Measurements from ENCODE around the gene TREX2. TPM values are rescaled to one million over a fixed set of nuclear protein-coding genes. Genes with fewer than 3 reads are reported as not detected.
"Not testable (repeated sequence)": the region's sequence is repeated elsewhere in the genome, so short reads cannot be mapped to it uniquely, and the experiment has no call there.

The TREX2 gene
- total RNA-seq, 1 donor from 2014 or later: 2.1 TPM

GRCh38 chrX:153408871-153409351 lies 36.9 kb downstream of the TREX2 start:
- no peak for DNase-seq (ENCODE audit: low spot score)

GRCh38 chrX:153408221-153408721 lies 37.6 kb downstream of the TREX2 start:
- no peak for DNase-seq (ENCODE audit: low spot score)

DNA sequence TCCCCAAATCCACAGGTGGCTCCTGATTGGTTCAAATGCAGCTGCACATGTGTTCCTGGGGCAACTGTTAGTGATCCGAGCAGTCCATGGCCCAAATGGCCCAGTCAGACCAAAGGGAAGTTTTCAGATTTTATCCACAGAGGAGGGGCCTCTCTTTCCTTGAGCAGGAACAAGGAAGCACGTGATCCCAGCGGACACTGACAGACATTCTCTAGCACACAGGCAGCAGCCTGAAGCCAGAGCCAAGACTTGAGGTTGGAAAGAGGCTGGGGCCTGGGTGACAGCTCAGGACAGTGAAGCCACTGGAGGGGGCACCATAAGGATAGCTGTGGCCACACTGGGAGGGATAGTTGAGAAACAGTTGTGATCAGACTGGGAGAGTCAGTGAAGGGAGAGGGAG lies 38.1 kb downstream of the TREX2 start:
- no peak for DNase-seq (ENCODE audit: low spot score)

DNA sequence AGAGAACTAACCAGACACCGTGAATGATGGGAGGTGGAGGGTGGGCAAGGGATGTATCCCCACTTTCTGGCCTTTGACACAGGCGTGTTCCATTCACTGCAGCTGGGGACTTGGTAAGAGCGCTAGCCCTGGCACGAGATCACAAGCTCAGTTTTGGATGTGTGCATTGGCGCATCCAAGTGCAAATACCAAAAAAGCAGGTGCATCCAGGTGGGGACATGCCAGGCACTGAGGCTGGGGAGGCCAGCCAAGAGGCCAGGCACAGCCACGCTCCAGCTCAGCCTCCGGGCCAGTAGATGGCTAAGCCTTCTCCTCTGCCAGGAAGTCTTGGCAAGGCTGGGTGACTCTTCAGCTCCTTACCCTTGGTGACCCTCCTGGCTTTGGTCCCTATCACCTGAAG lies 39.0 kb downstream of the TREX2 start:
- DNase-seq (ENCODE audit: low spot score): no peak

GRCh38 chrX:153406011-153406410 lies 39.8 kb downstream of the TREX2 start:
- no peak for DNase-seq (ENCODE audit: low spot score)

DNA sequence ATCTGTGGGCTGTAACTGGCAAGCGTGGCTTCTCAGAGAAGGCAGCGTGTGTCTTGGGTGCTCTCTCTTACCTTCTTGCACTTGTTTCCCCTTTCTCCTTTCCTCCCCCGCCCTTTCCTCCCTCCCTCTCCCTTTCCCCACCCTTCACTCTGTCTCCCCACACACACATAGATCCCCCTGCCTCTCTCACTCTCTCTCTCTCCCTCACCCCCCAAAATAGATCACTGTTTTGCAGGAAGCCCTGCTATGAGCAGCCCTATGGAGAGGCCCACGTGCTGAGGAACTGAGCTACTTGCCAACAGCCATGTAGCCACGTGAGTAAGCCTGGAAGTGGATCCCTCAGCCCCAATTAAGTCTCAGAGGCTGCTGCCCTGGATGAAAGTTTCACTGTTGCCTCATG lies 40.4 kb downstream of the TREX2 start:
- DNase-seq (ENCODE audit: low spot score): no peak

DNA sequence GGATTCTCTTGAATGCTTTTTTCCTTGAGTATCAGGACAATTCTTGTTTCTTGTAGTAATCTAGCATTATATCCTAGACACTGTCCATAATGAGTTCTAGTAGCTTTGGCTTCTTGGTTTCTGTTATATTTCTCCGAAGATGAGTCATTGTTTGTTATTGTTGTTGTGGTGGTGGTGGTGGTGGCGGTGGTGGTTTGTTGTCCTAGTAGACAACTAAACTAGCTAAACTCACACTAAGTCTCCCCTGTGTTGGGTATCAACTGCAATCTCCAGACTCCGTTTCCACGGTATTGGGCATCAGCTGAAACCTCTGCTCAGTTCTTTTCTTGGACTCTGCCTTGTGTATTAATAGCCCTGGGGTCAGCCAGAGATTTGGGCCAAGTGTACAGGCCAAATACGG lies 41.5 kb downstream of the TREX2 start:
- not testable (repeated sequence) for DNase-seq (ENCODE audit: low spot score)

DNA sequence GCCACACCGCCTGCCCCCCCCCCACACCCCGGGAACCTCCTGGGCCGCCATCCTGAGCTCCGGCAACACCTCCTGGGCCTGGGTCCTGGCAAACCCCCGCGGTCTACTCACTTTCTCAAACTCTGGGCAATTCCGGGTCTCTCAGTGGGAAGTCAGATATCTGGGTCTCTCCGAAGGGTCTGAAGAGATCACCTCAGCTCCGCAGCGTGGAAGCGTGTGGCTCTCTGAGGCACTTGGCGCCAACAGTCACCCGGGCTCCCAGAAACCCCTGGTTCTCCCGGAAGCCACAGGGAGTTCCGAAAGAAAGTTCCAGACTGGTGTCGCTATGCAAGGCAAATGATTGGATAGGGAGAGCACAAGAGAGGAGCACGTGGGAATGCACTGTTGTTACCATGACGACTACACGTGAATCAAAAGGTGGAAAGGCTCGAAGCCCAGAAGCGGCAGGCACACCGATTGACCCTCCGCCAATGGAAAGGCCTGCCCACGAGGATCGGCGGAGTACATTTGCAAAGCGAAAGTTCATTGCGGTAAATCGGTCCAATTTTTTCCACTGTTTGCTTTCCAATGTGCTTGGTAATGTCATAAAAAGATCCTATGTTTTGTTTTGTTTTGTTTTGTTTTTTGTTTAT lies 44.6 kb downstream of the TREX2 start, which contains the start of gene PNMA6E:
Gene PNMA6E (minus strand): TSS at position 218 of the 632 bp plus-strand sequence. CDS start 2,501 bp downstream, outside the sequence.
- DNase-seq (ENCODE audit: low spot score): no peak

- no peak for DNase-seq (ENCODE audit: low spot score)
These were observed 45.4 kb downstream of the TREX2 start for GRCh38 chrX:153400146-153401132.

- DNase-seq (ENCODE audit: low spot score): no peak
These were observed 47.4 kb downstream of the TREX2 start for GRCh38 chrX:153398275-153398960.

DNA sequence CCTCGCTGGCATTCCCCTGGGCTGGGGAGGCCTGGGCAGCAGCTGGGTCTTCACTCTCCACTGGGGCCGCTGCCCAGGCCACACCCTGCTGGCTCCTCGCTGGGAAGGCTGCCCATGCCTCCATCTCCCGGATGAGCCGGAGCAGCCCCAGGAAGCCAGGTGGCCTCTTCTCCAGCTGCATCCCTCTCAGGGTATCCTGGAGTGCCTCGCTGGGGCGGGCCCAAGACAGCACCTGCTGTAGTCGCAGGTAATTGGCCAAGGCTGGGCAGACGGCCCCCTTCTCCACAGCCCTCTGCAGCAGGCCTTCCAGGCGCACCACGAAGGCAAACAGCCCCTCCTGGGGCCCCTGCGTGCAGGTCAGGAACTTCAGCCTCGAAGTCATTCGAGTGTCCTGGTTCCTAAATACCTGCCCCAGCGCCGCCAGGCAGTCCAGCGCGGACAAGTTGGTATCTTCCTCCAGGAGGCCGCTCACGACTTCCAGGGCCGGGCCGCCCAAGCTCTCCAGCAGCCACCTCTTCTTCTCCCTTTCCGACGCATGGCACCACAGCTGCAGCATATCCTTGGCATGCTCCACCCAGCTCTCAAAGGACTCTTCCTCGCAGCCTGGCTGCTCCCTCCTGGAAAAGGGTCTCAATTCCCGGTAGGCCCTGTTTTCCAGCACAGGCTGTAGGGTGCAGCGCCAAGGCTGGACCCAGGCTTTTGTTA lies 48.4 kb downstream of the TREX2 start:
- DNase-seq (ENCODE audit: low spot score): no peak

DNA sequence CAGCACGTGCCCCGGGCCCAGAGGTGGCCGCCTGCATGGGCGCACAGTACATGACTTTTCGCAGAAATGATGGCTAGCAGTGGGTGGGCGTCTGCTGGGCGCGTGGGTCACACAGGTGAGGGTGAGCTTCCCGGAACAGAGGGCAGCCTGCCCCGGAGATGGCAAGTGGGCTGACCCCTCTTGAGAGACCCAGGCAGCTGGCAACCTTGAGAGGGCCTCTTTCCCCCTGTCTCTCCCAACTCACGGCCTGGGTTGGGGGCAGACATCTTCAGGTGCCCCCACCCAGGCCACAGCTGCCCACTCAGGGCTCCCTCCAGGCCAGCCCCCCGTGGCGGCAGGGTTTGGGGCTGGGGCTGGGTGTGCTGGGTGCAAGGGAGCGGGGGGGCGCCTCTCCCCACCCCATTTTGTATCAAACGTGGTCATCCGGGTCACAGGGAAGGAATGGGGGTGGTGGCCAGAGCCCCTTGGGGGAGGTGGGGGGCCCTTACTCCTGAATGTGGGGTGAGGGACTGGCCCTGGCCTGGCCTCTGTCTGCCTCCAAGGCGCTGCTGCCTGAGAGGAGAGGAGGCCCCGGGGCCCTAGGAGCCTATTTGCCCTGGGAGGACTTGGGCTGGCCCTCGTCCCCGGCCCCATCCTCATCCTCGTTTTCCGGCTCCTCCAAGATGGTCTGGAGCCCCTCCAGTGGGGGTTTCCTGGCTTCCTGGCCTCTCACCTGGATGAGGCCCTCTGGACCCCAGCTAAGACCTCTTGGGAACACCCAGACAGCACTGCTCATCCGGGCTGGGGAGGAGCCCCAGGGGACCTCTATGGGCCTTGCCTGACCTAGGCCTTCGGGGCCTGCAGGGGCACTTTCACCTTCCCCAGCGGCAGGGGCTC lies 49.3 kb downstream of the TREX2 start:
- no peak for DNase-seq (ENCODE audit: low spot score)

GRCh38 chrX:153395613-153396319 lies 50.1 kb downstream of the TREX2 start:
- no peak for DNase-seq (ENCODE audit: low spot score)

- no peak for DNase-seq (ENCODE audit: low spot score)
These were observed 51.2 kb downstream of the TREX2 start for GRCh38 chrX:153394612-153395011.

Other genes with a start within 250 kb of the TREX2 start
- not detected for gene PNMA6F, start 124.3 kb downstream of the TREX2 start, total RNA-seq
- gene ZNF275, start 111.9 kb downstream of the TREX2 start, total RNA-seq: 13.8 TPM
- gene PNMA6E, start 44.7 kb downstream of the TREX2 start, total RNA-seq: not detected
- 1.1 TPM for gene ZFP92, start 34.6 kb downstream of the TREX2 start, total RNA-seq
- gene HAUS7, start 24.5 kb upstream of the TREX2 start, total RNA-seq: 33.3 TPM
- gene BGN, start 48.9 kb upstream of the TREX2 start, total RNA-seq: 77.5 TPM
- not detected for gene ATP2B3, start 71.6 kb upstream of the TREX2 start, total RNA-seq
- gene CCNQ, start 153.1 kb upstream of the TREX2 start, total RNA-seq: 15.0 TPM
- 2.7 TPM for gene DUSP9, start 201.1 kb upstream of the TREX2 start, total RNA-seq
- gene PNCK, start 227.8 kb upstream of the TREX2 start, total RNA-seq: 12.3 TPM
- 70.3 TPM for gene SLC6A8, start 241.9 kb upstream of the TREX2 start, total RNA-seq